H1 (cell line): ENCODE results near the gene CHRM4. TPM values are rescaled to one million over a fixed set of nuclear protein-coding genes. Genes with fewer than 3 reads are reported as not detected.

Source experiments
- ATF3 ChIP-seq: IDR thresholded peaks from 2 replicates; pipeline ENCODE4 v1.6.1; 2011; ENCODE audit warnings: low read depth, mild to moderate bottlenecking, low read length; ENCODE audit not compliant: insufficient read depth
- CHD7 ChIP-seq: fragments of 300-600 bp; sonication (generic); IDR thresholded peaks from 2 replicates; pipeline ENCODE4 v1.7.1; 2012; ENCODE audit warnings: low read length, moderate library complexity, mild to moderate bottlenecking, inconsistent platforms; ENCODE audit not compliant: insufficient replicate concordance
- POLR2A ChIP-seq, 2 experiments: IDR thresholded peaks; 1 replicate in 1 of 2; 2 replicates in 1 of 2; pipeline ENCODE4 v1.6.1; 2011; ENCODE audit warnings: low read depth in 2 of 2, low read length in 2 of 2, mild to moderate bottlenecking in 2 of 2; ENCODE audit errors: control extremely low read depth in 1 of 2
- RFX5 ChIP-seq: IDR thresholded peaks from 2 replicates; pipeline ENCODE4 v1.6.1; 2011; ENCODE audit warnings: low read depth, low read length, improper control_type of control experiment, borderline replicate concordance
- SP2 ChIP-seq: IDR thresholded peaks from 2 replicates; pipeline ENCODE4 v1.6.1; 2012; ENCODE audit warnings: mild to moderate bottlenecking, low read length, inconsistent platforms
- USF2 ChIP-seq: IDR thresholded peaks from 2 replicates; pipeline ENCODE4 v1.6.1; 2011; ENCODE audit warnings: low read length, improper control_type of control experiment
- polyA plus RNA-seq, 7 experiments: library from polyadenylated mRNA; depleted of rRNA in 3 of 7; stranded (reverse) in 5 of 7; unstranded in 2 of 7; fragments of >200 nt in 5 of 7; fragments of 200-250 nt in 2 of 7; gene quantifications; 1 replicate in 5 of 7; 2 replicates in 1 of 7; 4 replicates in 1 of 7; pipeline versions ENCODE4 v1.2.1 to v1.2.3, GENCODE V29; 2011 to 2013; ENCODE audit warnings: missing spikeins in 2 of 7, mixed read lengths in 2 of 7
- total RNA-seq: library from RNA; stranded (reverse); fragmentation: NEBNext Ultra II Directional; extraction: Animal tissue kit (Norgen Biotek cat#: 25700); gene quantifications from 2 replicates; pipeline ENCODE4 v1.2.1, GENCODE V29; 2021

The CHRM4 gene
- total and polyA plus RNA-seq, 2 of the 8 experiments (the other 6 are each of a cell fraction or from before 2014, with no cell fraction given), result 1.1 to 1.3 TPM

DNA sequence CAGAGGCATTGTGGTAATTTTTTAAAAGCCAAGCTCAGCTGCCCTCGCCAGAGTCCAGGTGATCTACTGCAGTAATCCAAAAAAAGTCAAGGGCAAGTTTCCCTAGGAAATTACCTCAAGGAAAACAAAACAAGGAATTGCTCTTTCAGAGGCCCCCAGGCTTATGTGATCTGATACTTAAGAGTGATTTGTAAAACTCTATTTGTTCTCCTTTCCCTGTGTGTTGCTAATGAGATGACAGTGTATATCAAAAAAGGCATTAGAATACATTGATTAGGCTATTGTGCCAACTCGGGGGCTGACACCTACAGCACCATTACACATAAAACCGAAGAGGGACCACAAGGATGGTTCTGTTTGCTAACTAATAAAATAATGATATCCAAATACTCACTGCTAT is 44.5 kb upstream of the CHRM4 start (continued):
- TF ChIP-seq CHD7 (no peak), POLR2A (IDR thresholded peaks at IDR 0.05; ENCODE audit: control extremely low read depth in 1 of 2, low read depth in 2 of 2, low read length in 2 of 2) (no peak), ATF3 (no peak), SP2 (no peak), USF2 (no peak), RFX5 (no peak)
